Measurements from ENCODE around the gene RBFOX1. TPM values are rescaled to one million over a fixed set of nuclear protein-coding genes. Genes with fewer than 3 reads are reported as not detected.

The RBFOX1 gene
- total RNA-seq, 2 donors from 2014 or later = 30.4 to 33.0 TPM

- DNase-seq (ENCODE audit: low spot score) = no peak
- H3K4me3 ChIP-seq = peak overlapping the region; percentile 25 to 39
- TF ChIP-seq CTCF (IDR thresholded peaks at IDR 0.05) = no peak
- no peaks in the 10 kb centered on the region for H3K9me3 ChIP-seq
- H3K27ac ChIP-seq = no peak overlapping the region
- H3K4me1 ChIP-seq = peaks cover 0 to 5% of the 10 kb centered on the region in 2 donors
- no peaks in the 10 kb centered on the region for H3K27me3 ChIP-seq
- H3K36me3 ChIP-seq = no peaks in the 10 kb centered on the region
These were observed 29.5 kb upstream of the RBFOX1 start for GRCh38 chr16:7303052-7303610.

GRCh38 chr16:7303660-7304200 lies 28.9 kb upstream of the RBFOX1 start:
- H3K27me3 ChIP-seq = no peaks in the 10 kb centered on the region
- H3K4me3 ChIP-seq = peak overlapping the region; percentile 25 to 39
- no peak overlapping the region for H3K27ac ChIP-seq
- H3K4me1 ChIP-seq = peaks cover 0 to 5% of the 10 kb centered on the region in 2 donors
- H3K9me3 ChIP-seq = no peaks in the 10 kb centered on the region
- no peak for DNase-seq (ENCODE audit: low spot score)
- TF ChIP-seq CTCF (IDR thresholded peaks at IDR 0.05) = no peak
- no peaks in the 10 kb centered on the region for H3K36me3 ChIP-seq

DNA sequence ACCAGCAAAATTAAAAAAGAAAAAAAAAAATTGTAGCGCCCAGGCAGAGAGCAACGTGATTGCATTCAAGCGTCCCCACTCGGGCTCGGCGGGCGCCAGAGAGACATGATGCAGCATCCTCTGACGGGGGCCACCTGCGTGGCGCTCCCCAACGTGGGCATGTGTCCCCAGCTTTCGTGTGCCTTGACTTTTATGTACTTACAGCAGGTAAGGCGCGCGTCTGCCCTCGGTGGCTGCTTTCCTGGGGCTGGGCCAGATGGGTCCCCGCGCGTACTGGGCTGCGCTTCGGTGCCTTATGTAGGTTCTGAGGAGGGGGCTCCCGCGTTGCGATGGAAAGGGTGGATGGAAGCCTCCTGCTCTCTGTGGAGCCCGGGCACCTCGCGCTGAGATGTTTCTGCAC lies 28.4 kb upstream of the RBFOX1 start:
- H3K4me1 ChIP-seq = peaks cover 0 to 5% of the 10 kb centered on the region in 2 donors
- TF ChIP-seq CTCF (IDR thresholded peaks at IDR 0.05) = no peak
- no peaks in the 10 kb centered on the region for H3K9me3 ChIP-seq
- H3K27me3 ChIP-seq = no peaks in the 10 kb centered on the region
- no peak overlapping the region for H3K27ac ChIP-seq
- no peak for DNase-seq (ENCODE audit: low spot score)
- peak overlapping the region; percentile 6 to 39 for H3K4me3 ChIP-seq
- no peaks in the 10 kb centered on the region for H3K36me3 ChIP-seq

DNA sequence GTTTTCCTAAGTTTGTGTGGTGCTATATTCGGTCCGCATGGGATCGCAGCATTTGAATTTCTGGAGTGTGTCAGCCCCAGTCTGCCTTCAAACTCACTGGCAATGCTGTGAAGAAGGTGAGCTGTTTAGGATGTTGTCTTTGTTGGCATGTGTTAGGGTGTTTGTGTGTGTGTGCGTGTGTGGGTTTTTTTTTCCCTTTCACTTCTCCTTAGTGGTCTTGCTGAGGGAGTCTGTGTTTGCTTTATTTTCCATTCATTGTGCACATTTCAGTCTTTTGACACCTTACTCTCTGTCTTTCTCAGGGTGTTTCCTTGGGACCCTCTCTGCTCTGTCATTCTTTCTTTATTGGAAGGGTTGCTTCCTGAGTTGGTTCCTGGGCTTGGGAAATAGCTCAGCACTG lies 27.7 kb upstream of the RBFOX1 start:
- no peak for DNase-seq (ENCODE audit: low spot score)
- peaks cover 0 to 5% of the 10 kb centered on the region in 2 donors for H3K4me1 ChIP-seq
- H3K9me3 ChIP-seq = no peaks in the 10 kb centered on the region
- H3K27me3 ChIP-seq = no peaks in the 10 kb centered on the region
- TF ChIP-seq CTCF (IDR thresholded peaks at IDR 0.05) = no peak
- no peaks in the 10 kb centered on the region for H3K36me3 ChIP-seq
- H3K27ac ChIP-seq = no peak overlapping the region
- H3K4me3 ChIP-seq = no peak overlapping the region

DNA sequence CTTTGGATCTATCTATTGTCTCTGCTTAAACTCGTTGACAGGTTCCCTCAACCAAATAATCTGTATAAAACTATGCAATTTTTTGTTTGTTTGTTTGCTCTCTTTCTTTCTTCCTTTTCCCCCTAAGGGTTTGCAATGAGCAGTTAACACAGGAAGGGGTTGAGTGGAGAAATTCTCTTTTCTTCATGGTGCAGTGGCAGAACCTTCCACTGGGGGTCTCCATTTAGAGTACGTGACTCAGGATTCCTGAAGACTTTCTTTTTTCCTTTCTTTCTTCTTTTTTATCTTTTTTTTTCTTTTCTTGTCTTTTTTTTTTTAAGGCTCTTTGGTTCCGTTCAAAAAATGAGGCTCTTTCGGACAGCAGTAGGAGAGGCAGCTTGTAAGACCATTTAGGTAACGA lies 19.5 kb upstream of the RBFOX1 start:
- Histone ChIP-seq H3K9me3 (no peaks in the 10 kb centered on the region), H3K27me3 (no peaks in the 10 kb centered on the region), H3K36me3 (no peaks in the 10 kb centered on the region), H3K4me1 (no peaks in the 10 kb centered on the region), H3K27ac (no peak overlapping the region), H3K4me3 (no peak overlapping the region)
- DNase-seq (ENCODE audit: low spot score) = no peak
- TF ChIP-seq CTCF (IDR thresholded peaks at IDR 0.05) = peak; percentile 47 to 55

DNA sequence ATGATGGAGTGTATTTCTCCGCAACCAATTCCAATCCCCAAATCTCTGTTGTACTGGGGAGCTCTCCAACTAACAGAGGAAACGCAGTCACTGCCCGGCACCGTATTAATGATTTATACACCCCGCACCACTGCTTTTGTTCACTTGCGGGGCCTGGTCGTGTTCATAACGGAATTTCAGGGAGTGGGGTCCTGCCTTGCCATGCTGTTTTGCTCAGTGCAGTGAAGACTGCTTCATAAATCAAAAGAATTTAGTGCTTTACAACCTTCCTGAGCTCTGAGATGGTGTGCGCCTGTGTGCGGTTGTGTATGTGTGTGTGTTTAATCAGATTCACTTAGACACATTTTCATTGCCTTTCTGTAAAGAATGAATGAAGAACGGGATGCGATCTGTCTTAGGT lies 18.5 kb upstream of the RBFOX1 start:
- H3K27ac ChIP-seq = no peak overlapping the region
- H3K27me3 ChIP-seq = no peaks in the 10 kb centered on the region
- DNase-seq (ENCODE audit: low spot score) = no peak
- H3K36me3 ChIP-seq = no peaks in the 10 kb centered on the region
- no peaks in the 10 kb centered on the region for H3K9me3 ChIP-seq
- H3K4me1 ChIP-seq = no peaks in the 10 kb centered on the region
- no peak for TF ChIP-seq CTCF (IDR thresholded peaks at IDR 0.05)
- no peak overlapping the region for H3K4me3 ChIP-seq

Measured in right atrium auricular region (tissue), 2 donors.